ENCODE measurements around the gene AIFM3. TPM values are rescaled to one million over a fixed set of nuclear protein-coding genes. Genes with fewer than 3 reads are reported as not detected.

AIFM3 gene
- total and polyA plus RNA-seq, 2 of the 13 experiments (the other 11 are each of a cell fraction or from before 2014, with no cell fraction given) = 9.0 to 15.3 TPM

GRCh38 chr22:20981787-20982562, 14.9 kb downstream of the AIFM3 start, which contains the start of gene LZTR1 (continued):
- TF ChIP-seq PRDM4 (CRISPR knock-in tag; IDR thresholded peaks at IDR 0.05; ENCODE audit: borderline replicate concordance) = no peak
- peak; percentile 93 for TF ChIP-seq ZNF891 (CRISPR knock-in tag; IDR thresholded peaks at IDR 0.05)
- peak; percentile 69 for TF ChIP-seq XRCC5 (optimal IDR thresholded peaks at IDR 0.05; ENCODE audit: low read length)
- TF ChIP-seq STAT6 (CRISPR knock-in tag; IDR thresholded peaks at IDR 0.05; ENCODE audit: borderline replicate concordance) = peak; percentile 84; the same call in 1 of the 2 replicates
- no peak for TF ChIP-seq KLF9 (CRISPR knock-in tag; IDR thresholded peaks at IDR 0.05; ENCODE audit: low read depth)
- peak; percentile 98 for TF ChIP-seq MYC (CRISPR knock-in tag; IDR thresholded peaks at IDR 0.05; ENCODE audit: borderline replicate concordance)
- TF ChIP-seq ETV6 (CRISPR knock-in tag; conservative IDR thresholded peaks at IDR 0.05) = peak; percentile 72; the same call in 1 of the 2 replicates
- TF ChIP-seq CREB1 (IDR thresholded peaks at IDR 0.05) = peak; percentile 51; the same call in 1 of the 2 replicates
- peak; percentile 67; the same call in 1 of the 2 replicates for TF ChIP-seq CREB1 (CRISPR knock-in tag; IDR thresholded peaks at IDR 0.05)
- no peak for TF ChIP-seq CENPT (CRISPR knock-in tag; IDR thresholded peaks at IDR 0.05; ENCODE audit: low read depth)
- TF ChIP-seq ZNF543 (CRISPR knock-in tag; IDR thresholded peaks at IDR 0.05) = peak; percentile 84; the same call in 1 of the 2 replicates
- TF ChIP-seq ZNF678 (CRISPR knock-in tag; IDR thresholded peaks at IDR 0.05) = peak; percentile 76; the same call in 1 of the 2 replicates
- no peak for TF ChIP-seq RELA (CRISPR knock-in tag; IDR thresholded peaks at IDR 0.05)
- no peak for TF ChIP-seq PBX2 (CRISPR knock-in tag; IDR thresholded peaks at IDR 0.05)
- TF ChIP-seq ATF2 (CRISPR knock-in tag; IDR thresholded peaks at IDR 0.05) = peak; percentile 60
- TF ChIP-seq HMG20A (CRISPR knock-in tag; IDR thresholded peaks at IDR 0.05; ENCODE audit: borderline replicate concordance) = no peak
- TF ChIP-seq ZHX1 (CRISPR knock-in tag; IDR thresholded peaks at IDR 0.05; ENCODE audit: low read depth) = peak; percentile 37; the same call in 1 of the 2 replicates
- no peak for TF ChIP-seq ATF7 (IDR thresholded peaks at IDR 0.05)
- peak; percentile 43; the same call in 1 of the 2 replicates for TF ChIP-seq ATF7 (CRISPR knock-in tag; IDR thresholded peaks at IDR 0.05)
- no peak for TF ChIP-seq NBN (conservative IDR thresholded peaks at IDR 0.05)
